Measurements from ENCODE around the gene RNF224.
A peak's percentile ranks its signal among the peaks of the same experiment; 100 is the strongest.

RNF224 gene

GRCh38 chr9:137216188-137216965 lies 10.9 kb upstream of the RNF224 start:
- DNase-seq = no peak

GRCh38 chr9:137217276-137218211 lies 9.8 kb upstream of the RNF224 start:
- no peak for DNase-seq

- no peak for DNase-seq
Measured at GRCh38 chr9:137218212-137218753, 9.0 kb upstream of the RNF224 start.

- DNase-seq = peak; percentile 33
Measured at GRCh38 chr9:137218754-137219271, 8.5 kb upstream of the RNF224 start.

- no peak for DNase-seq
Measured at GRCh38 chr9:137219757-137220316, 7.5 kb upstream of the RNF224 start.

GRCh38 chr9:137220317-137221094 lies 6.8 kb upstream of the RNF224 start:
- DNase-seq = no peak

GRCh38 chr9:137221095-137221505 lies 6.2 kb upstream of the RNF224 start:
- DNase-seq = no peak

- peak; percentile 45 for DNase-seq
Measured at GRCh38 chr9:137221506-137222111, 5.7 kb upstream of the RNF224 start.

GRCh38 chr9:137222190-137223077 lies 4.9 kb upstream of the RNF224 start, which contains the start of gene RNF208:
RNF208 (minus strand) TSS chr9:137222240; CDS start chr9:137221212, 1,028 bp downstream.
- DNase-seq = peak; percentile 57

- peak; percentile 96 for DNase-seq
Measured at GRCh38 chr9:137223078-137223970, 4.0 kb upstream of the RNF224 start.

GRCh38 chr9:137224830-137225694 lies 2.2 kb upstream of the RNF224 start, which contains the start of gene CYSRT1:
CYSRT1 (plus strand) TSS chr9:137225174; CDS start chr9:137225622, 448 bp downstream.
- no peak for DNase-seq

- no peak for DNase-seq
Measured at GRCh38 chr9:137225699-137226331, 1.5 kb upstream of the RNF224 start.

- no peak for DNase-seq
Measured at GRCh38 chr9:137226338-137227053, 806 bp upstream of the RNF224 start.

GRCh38 chr9:137227853-137228505 lies 677 bp downstream of the RNF224 start:
- DNase-seq = peak; percentile 29

- DNase-seq = peak; percentile 46
Measured at GRCh38 chr9:137228506-137228967, 1.2 kb downstream of the RNF224 start.
